Neural progenitor cell (in vitro differentiated cells): ENCODE measurements around the gene UNC13B.

Experiments used
- CTCF ChIP-seq: fragments of 200-600 bp; sonication (generic); IDR thresholded peaks from 2 replicates; pipeline ENCODE4 v1.5.1; 2017; ENCODE audit warnings: antibody characterized with exemption, mild to moderate bottlenecking
- EZH2 ChIP-seq: fragments of 200-600 bp; sonication (generic); IDR thresholded peaks from 2 replicates; pipeline ENCODE4 v1.6.1; 2017; ENCODE audit warnings: antibody characterized with exemption, mild to moderate bottlenecking, moderate library complexity

DNA sequence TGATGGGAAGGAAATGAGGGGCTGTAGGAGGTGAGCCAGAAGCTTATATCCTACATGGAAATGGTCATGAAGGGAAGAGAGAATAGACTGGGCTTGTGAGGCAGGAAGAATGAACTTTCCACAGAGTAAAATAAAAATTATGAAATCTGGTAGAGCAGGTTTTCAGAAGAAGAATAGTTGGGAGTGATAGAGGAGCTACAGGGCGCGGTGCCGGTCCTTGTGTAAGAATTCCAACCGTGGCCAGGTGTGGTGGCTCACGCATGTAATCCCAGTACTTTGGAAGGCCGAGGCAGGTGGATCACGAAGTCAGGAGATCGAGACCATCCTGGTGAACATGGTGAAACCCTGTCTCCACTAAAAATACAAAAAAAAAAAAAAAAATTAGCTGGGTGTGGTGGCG is 8.9 kb upstream of the UNC13B start:
- TF ChIP-seq CTCF (no peak), EZH2 (no peak)
